CD4-positive, alpha-beta memory T cell (primary cell): ENCODE measurements around the gene RARS2. TPM values are rescaled to one million over a fixed set of nuclear protein-coding genes. Genes with fewer than 3 reads are reported as not detected.
A peak's percentile ranks its signal among the peaks of the same experiment; 100 is the strongest.

ENCODE experiments used
- CTCF ChIA-PET: fragments of 350-600 bp; sonication (Branson Sonifier 250); formaldehyde crosslinking; loops from one replicate; lab custom pipeline; 2021; ENCODE audit warnings: inconsistent platforms; ENCODE audit not compliant: partially characterized antibody; lab: Charles Lee
- POLR2A ChIA-PET: fragments of 350-600 bp; sonication (Branson Sonifier 250); formaldehyde crosslinking; loops from one replicate; lab custom pipeline; 2021; ENCODE audit not compliant: partially characterized antibody; lab: Charles Lee
- DNase-seq, 5 donors: peaks; one replicate each; pipeline versions ENCODE4 v3.0.0 to v3.0.0-alpha.2; 2020 to 2022; ENCODE audit warnings: mixed read lengths in 1 of 5
- H3K27ac ChIP-seq: one replicate; pipeline ENCODE4 v1.7.0; 2013; ENCODE audit warnings: low read depth, low read length
- H3K27me3 ChIP-seq: 2 replicates; pipeline ENCODE4 v1.7.0; 2013; ENCODE audit warnings: mild to moderate bottlenecking, low read length, moderate library complexity; ENCODE audit not compliant: insufficient read depth
- H3K36me3 ChIP-seq: 2 replicates; pipeline ENCODE4 v1.7.0; 2013; ENCODE audit warnings: mild to moderate bottlenecking, low read length, moderate library complexity; ENCODE audit not compliant: insufficient read depth
- H3K4me1 ChIP-seq: 2 replicates; pipeline ENCODE4 v1.7.0; 2013; ENCODE audit warnings: mild to moderate bottlenecking, low read length, moderate library complexity; ENCODE audit not compliant: insufficient read depth
- H3K4me3 ChIP-seq, 2 donors: one replicate each; pipeline ENCODE4 v1.7.0; 2013; ENCODE audit warnings: low read length in 2 of 2, mild to moderate bottlenecking in 1 of 2
- H3K9me3 ChIP-seq, 2 donors: one replicate each; pipeline ENCODE4 v1.7.0; 2013; ENCODE audit warnings: low read length in 2 of 2, control low read depth in 1 of 2; ENCODE audit not compliant: control insufficient read depth in 1 of 2
- H3K27ac Mint-ChIP-seq, 7 donors: one replicate each; pipeline ENCODE4 v1.8.0; 2020 to 2021; ENCODE audit warnings: mixed read lengths in 7 of 7, mild to moderate bottlenecking in 6 of 7, inconsistent platforms in 3 of 7, moderate library complexity in 3 of 7
- H3K27me3 Mint-ChIP-seq, 2 donors: one replicate each; pipeline ENCODE4 v1.8.0; 2020 to 2021; ENCODE audit warnings: mixed read lengths in 2 of 2
- H3K36me3 Mint-ChIP-seq, 2 donors: one replicate each; pipeline ENCODE4 v1.8.0; 2020 to 2021; ENCODE audit warnings: mixed read lengths in 2 of 2, inconsistent platforms in 1 of 2, mild to moderate bottlenecking in 1 of 2
- H3K4me1 Mint-ChIP-seq, 4 donors: one replicate each; pipeline ENCODE4 v1.8.0; 2020 to 2021; ENCODE audit warnings: mixed read lengths in 4 of 4, mild to moderate bottlenecking in 1 of 4
- H3K4me3 Mint-ChIP-seq, 8 donors: one replicate each; pipeline ENCODE4 v1.8.0; 2020 to 2021; ENCODE audit warnings: mixed read lengths in 8 of 8, mild to moderate bottlenecking in 7 of 8, moderate library complexity in 6 of 8, inconsistent platforms in 3 of 8
- H3K9me3 Mint-ChIP-seq, 8 donors: one replicate each; pipeline ENCODE4 v1.8.0; 2020 to 2021; ENCODE audit warnings: mixed read lengths in 8 of 8, mild to moderate bottlenecking in 5 of 8, inconsistent platforms in 3 of 8, moderate library complexity in 1 of 8
- intact Hi-C: fragments of 100-400 bp; cut with micrococcal nuclease; formaldehyde crosslinking; loops from one replicate; pipeline ENCODE4 v1.15.1; 2023
- polyA plus RNA-seq, 2 donors: library from polyadenylated mRNA; unstranded; fragments of 300-500 nt; fragmentation: Illumina TruSeq; gene quantifications; one replicate each; pipeline ENCODE4 v1.2.3, GENCODE V29; 2021
- total RNA-seq, 2 experiments: library from RNA; stranded (reverse); gene quantifications; one replicate each; pipeline ENCODE4 v1.2.3, GENCODE V29; 2021

RARS2 gene
- total and polyA plus RNA-seq, 4 experiments from 2014 or later, result 34.7 to 39.3 (median 38.6) TPM

DNA sequence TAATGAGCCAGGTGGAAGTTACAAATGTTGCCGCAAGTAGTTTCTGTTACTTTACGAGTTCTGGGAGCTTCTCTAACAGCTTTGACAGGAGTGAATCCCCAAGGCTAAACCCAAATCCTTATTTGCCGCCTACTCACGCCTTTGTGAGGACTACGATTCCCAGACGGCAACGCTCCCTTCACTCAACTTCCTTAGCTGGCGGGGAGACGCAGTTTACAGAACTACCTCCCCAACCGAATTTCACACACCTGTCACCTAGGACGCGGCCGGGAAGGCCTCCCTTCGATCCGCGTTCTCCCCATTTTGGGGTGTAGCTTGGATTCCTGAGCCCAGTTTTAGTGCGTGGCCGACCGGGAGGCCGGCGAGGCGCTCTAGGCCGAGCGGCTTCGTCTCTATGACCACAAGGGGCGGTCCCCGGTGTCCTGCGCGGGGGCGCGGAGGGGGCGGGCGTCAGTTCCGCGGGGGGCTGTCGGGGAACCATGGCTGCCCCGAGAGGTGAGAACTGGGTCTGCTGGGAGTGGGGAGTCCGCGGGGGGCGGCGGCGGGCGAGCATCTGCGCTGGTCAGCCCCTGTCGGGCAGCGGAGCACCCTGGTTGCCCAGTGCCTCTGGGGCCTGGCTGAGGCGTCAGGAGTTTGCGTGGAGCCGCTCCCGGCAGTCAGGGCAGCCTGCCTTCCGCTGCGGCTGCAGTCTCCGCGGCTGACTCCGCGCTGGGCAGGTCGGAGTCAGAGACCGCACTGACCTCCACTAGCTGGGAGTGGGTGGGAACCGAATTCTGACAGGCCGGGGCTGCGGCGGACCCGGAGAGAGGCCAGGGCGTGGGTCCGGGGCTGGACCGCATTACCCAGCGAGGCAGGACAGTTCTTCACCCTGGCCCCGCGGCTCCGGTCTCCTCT is 117.0 kb downstream of the RARS2 start, which contains the start of gene SLC35A1:
Gene SLC35A1, plus strand, starts transcription at position 450 of the 894 bp plus-strand sequence. Its CDS starts 30 bp downstream, at position 480.
- H3K27ac Mint-ChIP-seq, result peak within 1 kb of the TSS; percentile 93 to 100 (median 100)
- peaks cover 2 to 3% of the 10 kb centered on the region in 2 donors for H3K36me3 Mint-ChIP-seq
- no peaks in the 10 kb centered on the region for H3K9me3 ChIP-seq
- peak within 1 kb of the TSS; percentile 94 for H3K27ac ChIP-seq
- peak; percentile 80 to 92 (median 86) for DNase-seq
- H3K27me3 ChIP-seq, result no peaks in the 10 kb centered on the region
- peaks cover 9 to 27% (median 16%) of the 10 kb centered on the region in 4 donors for H3K4me1 Mint-ChIP-seq
- intact Hi-C loops, result loop anchor here (1.0 to 5.0 kb wide), 5 partner anchors 64 to 317 kb away; partner anchors contain the start of genes AKIRIN2, ORC3 and ZNF292
- peak within 1 kb of the TSS; percentile 67 to 72 for H3K4me3 ChIP-seq
- CTCF ChIA-PET, result interaction anchor here (0.9 to 3.6 kb wide), 2 partner anchors 65 to 150 kb away, joined by 3 to 11 read pairs; partner anchors contain the start of genes CFAP206 and SMIM8
- no peaks in the 10 kb centered on the region for H3K36me3 ChIP-seq
- peaks cover 0 to 2% (median 0%) of the 10 kb centered on the region in 8 donors for H3K9me3 Mint-ChIP-seq
- H3K4me1 ChIP-seq, result peaks cover 18% of the 10 kb centered on the region
- H3K27me3 Mint-ChIP-seq, result peaks cover 0 to 2% of the 10 kb centered on the region in 2 donors
- H3K4me3 Mint-ChIP-seq, result peak within 1 kb of the TSS; percentile 97 to 99 (median 99)
- POLR2A ChIA-PET, result interaction anchor here (0.8 to 2.9 kb wide), 7 partner anchors 18 to 1608 kb away, joined by 3 to 14 read pairs (median 7); partner anchors contain the start of genes CFAP206, ORC3, PNRC1 and RARS2

DNA sequence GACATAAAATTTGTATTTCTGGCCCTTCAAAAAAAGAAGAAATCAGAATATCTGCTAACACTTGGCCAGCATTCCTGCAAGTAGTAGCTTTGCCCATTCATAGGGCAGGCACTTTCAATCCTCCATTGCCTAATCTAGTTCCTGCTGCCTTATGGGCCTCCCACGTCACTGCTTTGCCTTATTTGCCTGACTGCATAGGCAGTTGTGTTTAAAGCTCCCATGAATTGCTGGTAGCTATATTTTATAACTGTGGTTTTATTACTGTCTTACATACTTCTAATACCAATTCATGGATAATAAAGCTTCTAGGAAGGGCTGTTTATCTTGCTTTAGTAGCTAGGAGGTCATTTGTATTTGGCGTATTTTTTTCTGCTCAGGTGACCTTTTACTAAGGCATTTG is 124.7 kb downstream of the RARS2 start:
- H3K4me3 Mint-ChIP-seq, result no peak overlapping the region
- Histone ChIP-seq H3K4me3 (no peak overlapping the region), H3K27me3 (peaks cover 2% of the 10 kb centered on the region), H3K27ac (no peak overlapping the region), H3K9me3 (no peaks in the 10 kb centered on the region), H3K4me1 (no peaks in the 10 kb centered on the region), H3K36me3 (no peaks in the 10 kb centered on the region)
- CTCF ChIA-PET, result no interaction called here
- H3K4me1 Mint-ChIP-seq, result no peaks in the 10 kb centered on the region
- intact Hi-C loops, result no loop called here
- POLR2A ChIA-PET, result no interaction called here
- no peak for DNase-seq
- no peaks in the 10 kb centered on the region for H3K36me3 Mint-ChIP-seq
- H3K9me3 Mint-ChIP-seq, result peaks cover 0 to 7% (median 0%) of the 10 kb centered on the region in 8 donors
- H3K27me3 Mint-ChIP-seq, result peaks cover 12 to 21% of the 10 kb centered on the region in 2 donors
- H3K27ac Mint-ChIP-seq, result no peak overlapping the region

Other genes with a start within 250 kb of the RARS2 start
- 1 to 10 TPM; 4.1 to 5.7 TPM for gene C6orf163, start 245.2 kb downstream of the RARS2 start, total RNA-seq
- gene C6orf163, start 245.2 kb downstream of the RARS2 start, polyA plus RNA-seq, result under 1 TPM in 1 of 2 donors, not detected in 1; 0.31 TPM
- under 1 TPM in 1 of 2 experiments, not detected in 1; 0.25 TPM for gene CFAP206, start 182.0 kb downstream of the RARS2 start, total RNA-seq
- gene CFAP206, start 182.0 kb downstream of the RARS2 start, polyA plus RNA-seq, result not detected
- 10 to 100 TPM; 20.4 to 26.2 TPM for gene SLC35A1, start 117.0 kb downstream of the RARS2 start, total RNA-seq
- gene SLC35A1, start 117.0 kb downstream of the RARS2 start, polyA plus RNA-seq, result 10 to 100 TPM; 31.2 to 33.2 TPM
- gene ORC3, start 148 bp upstream of the RARS2 start, total RNA-seq, result 10 to 100 TPM; 30.4 to 30.7 TPM
- gene ORC3, start 148 bp upstream of the RARS2 start, polyA plus RNA-seq, result 10 to 100 TPM; 37.6 to 41.9 TPM
- gene AKIRIN2, start 112.2 kb upstream of the RARS2 start, total RNA-seq, result 10 to 100 TPM; 68.6 to 69.8 TPM
- gene AKIRIN2, start 112.2 kb upstream of the RARS2 start, polyA plus RNA-seq, result 10 to 100 TPM; 49.3 to 51.7 TPM